ENCODE measurements around the gene SAMD8. TPM values are rescaled to one million over a fixed set of nuclear protein-coding genes. Genes with fewer than 3 reads are reported as not detected.
A peak's percentile ranks its signal among the peaks of the same experiment; 100 is the strongest.

Gene SAMD8
- 25.7 TPM for total RNA-seq
- long read RNA-seq, transcript SAMD8-202 (6 exons, 1,654 nt), result major isoform, 5 of 16 reads
- long read RNA-seq, partial matches to known transcripts, result 2 of 16 reads
- long read RNA-seq, other reads (novel, unspliced or antisense), result 9 of 16 reads

GRCh38 chr10:75111365-75111906 is at the start of gene SAMD8:
SAMD8 (plus strand) TSS chr10:75111656; CDS start chr10:75150529, 38,873 bp downstream.
- intact Hi-C loops (cut with DNase I), result loop anchor here (5.0 kb wide), 2 partner anchors 76 to 116 kb away; no protein-coding TSS in a partner anchor

GRCh38 chr10:75061709-75062505 is 49.5 kb upstream of the SAMD8 start:
- intact Hi-C loops (cut with DNase I), result no loop called here

More at GRCh38 chr10:75111365-75111906, at the start of gene SAMD8:
- peak; percentile 98 for DNase-seq (ENCODE audit: low spot score)

GRCh38 chr10:75062506-75063299 is 48.8 kb upstream of the SAMD8 start:
- DNase-seq (ENCODE audit: low spot score), result no peak
- intact Hi-C loops (cut with DNase I), result no loop called here

More at GRCh38 chr10:75061709-75062505, 49.5 kb upstream of the SAMD8 start:
- DNase-seq (ENCODE audit: low spot score), result no peak

GRCh38 chr10:75063461-75064230 is 47.8 kb upstream of the SAMD8 start:
- intact Hi-C loops (cut with DNase I), result no loop called here
- no peak for DNase-seq (ENCODE audit: low spot score)

- no peak for DNase-seq (ENCODE audit: low spot score)
- intact Hi-C loops (cut with DNase I), result no loop called here
These were observed 46.4 kb upstream of the SAMD8 start for GRCh38 chr10:75065076-75065475.

GRCh38 chr10:75066271-75066670 is 45.2 kb upstream of the SAMD8 start:
- intact Hi-C loops (cut with DNase I), result no loop called here
- no peak for DNase-seq (ENCODE audit: low spot score)

GRCh38 chr10:75067272-75067671 is 44.2 kb upstream of the SAMD8 start:
- DNase-seq (ENCODE audit: low spot score), result no peak
- intact Hi-C loops (cut with DNase I), result no loop called here

GRCh38 chr10:75068523-75068922 is 42.9 kb upstream of the SAMD8 start:
- intact Hi-C loops (cut with DNase I), result no loop called here

GRCh38 chr10:75070476-75070875 is 41.0 kb upstream of the SAMD8 start:
- DNase-seq (ENCODE audit: low spot score), result no peak
- intact Hi-C loops (cut with DNase I), result no loop called here

More at GRCh38 chr10:75068523-75068922, 42.9 kb upstream of the SAMD8 start:
- no peak for DNase-seq (ENCODE audit: low spot score)

GRCh38 chr10:75070961-75071428 is 40.5 kb upstream of the SAMD8 start:
- intact Hi-C loops (cut with DNase I), result no loop called here
- no peak for DNase-seq (ENCODE audit: low spot score)

GRCh38 chr10:75071756-75072155 is 39.7 kb upstream of the SAMD8 start:
- intact Hi-C loops (cut with DNase I), result no loop called here
- no peak for DNase-seq (ENCODE audit: low spot score)

- intact Hi-C loops (cut with DNase I), result no loop called here
These were observed 38.7 kb upstream of the SAMD8 start for GRCh38 chr10:75072727-75073126.

GRCh38 chr10:75073442-75073841 is 38.0 kb upstream of the SAMD8 start:
- DNase-seq (ENCODE audit: low spot score), result no peak
- intact Hi-C loops (cut with DNase I), result no loop called here

More at GRCh38 chr10:75072727-75073126, 38.7 kb upstream of the SAMD8 start:
- DNase-seq (ENCODE audit: low spot score), result no peak

- intact Hi-C loops (cut with DNase I), result no loop called here
- no peak for DNase-seq (ENCODE audit: low spot score)
These were observed 36.6 kb upstream of the SAMD8 start for GRCh38 chr10:75074711-75075445.

- intact Hi-C loops (cut with DNase I), result no loop called here
- no peak for DNase-seq (ENCODE audit: low spot score)
These were observed 35.1 kb upstream of the SAMD8 start for GRCh38 chr10:75076348-75076747.

GRCh38 chr10:75079436-75080083 is 31.9 kb upstream of the SAMD8 start:
- no peak for DNase-seq (ENCODE audit: low spot score)
- intact Hi-C loops (cut with DNase I), result no loop called here

GRCh38 chr10:75080554-75080953 is 30.9 kb upstream of the SAMD8 start:
- no peak for DNase-seq (ENCODE audit: low spot score)
- intact Hi-C loops (cut with DNase I), result no loop called here

GRCh38 chr10:75081379-75081778 is 30.1 kb upstream of the SAMD8 start:
- intact Hi-C loops (cut with DNase I), result no loop called here
- no peak for DNase-seq (ENCODE audit: low spot score)
